H9 (cell line): ENCODE measurements around the gene PIGS. TPM values are rescaled to one million over a fixed set of nuclear protein-coding genes. Genes with fewer than 3 reads are reported as not detected.

Experiments used
- DNase-seq: peaks from one replicate; pipeline ENCODE4 v3.0.0-alpha.2; 2017
- H2AFZ ChIP-seq: one replicate; pipeline ENCODE4 v1.6.1; 2013; ENCODE audit warnings: mild to moderate bottlenecking, low read length, control low read depth, moderate library complexity
- H2AK5ac ChIP-seq: 2 replicates; pipeline ENCODE4 v1.6.1; 2013; ENCODE audit warnings: low read length, control low read depth, mixed read lengths; ENCODE audit not compliant: insufficient read length
- H2BK120ac ChIP-seq: one replicate; pipeline ENCODE4 v1.6.1; 2013; ENCODE audit warnings: low read depth, mild to moderate bottlenecking, low read length, control low read depth, inconsistent platforms; ENCODE audit not compliant: poor library complexity, severe bottlenecking
- H2BK12ac ChIP-seq: 2 replicates; pipeline ENCODE4 v1.6.1; 2013; ENCODE audit warnings: low read length, control low read depth, mixed read lengths, low read depth; ENCODE audit not compliant: insufficient read length
- H2BK15ac ChIP-seq: 2 replicates; pipeline ENCODE4 v1.6.1; 2013; ENCODE audit warnings: low read depth, low read length, control low read depth
- H2BK20ac ChIP-seq: one replicate; pipeline ENCODE4 v1.6.1; 2013; ENCODE audit warnings: low read depth, mild to moderate bottlenecking, low read length, control low read depth, inconsistent platforms; ENCODE audit not compliant: poor library complexity, severe bottlenecking
- H2BK5ac ChIP-seq: 2 replicates; pipeline ENCODE4 v1.6.1; 2013; ENCODE audit warnings: low read length, control low read depth, mixed read lengths; ENCODE audit not compliant: insufficient read length
- H3K14ac ChIP-seq: 2 replicates; pipeline ENCODE4 v1.6.1; 2013; ENCODE audit warnings: low read length, control low read depth; ENCODE audit not compliant: insufficient read depth
- H3K18ac ChIP-seq: 2 replicates; pipeline ENCODE4 v1.6.1; 2013; ENCODE audit warnings: low read depth, mild to moderate bottlenecking, mixed read lengths, low read length, control low read depth; ENCODE audit not compliant: insufficient read length
- H3K23ac ChIP-seq: 2 replicates; pipeline ENCODE4 v1.6.1; 2013; ENCODE audit warnings: low read length, control low read depth, mixed read lengths, low read depth; ENCODE audit not compliant: insufficient read length
- H3K23me2 ChIP-seq: 2 replicates; pipeline ENCODE4 v1.6.1; 2013; ENCODE audit warnings: low read depth, mild to moderate bottlenecking, mixed read lengths, low read length, control low read depth; ENCODE audit not compliant: insufficient read length, poor library complexity, severe bottlenecking
- H3K27ac ChIP-seq: 2 replicates; pipeline ENCODE4 v1.5.1; 2013; ENCODE audit warnings: low read length, control low read depth, mixed read lengths, low read depth; ENCODE audit not compliant: insufficient read length
- H3K27me3 ChIP-seq: 2 replicates; pipeline ENCODE4 v1.6.1; 2013; ENCODE audit warnings: low read length, control low read depth, inconsistent platforms; ENCODE audit not compliant: insufficient read depth
- H3K4ac ChIP-seq: 2 replicates; pipeline ENCODE4 v1.6.1; 2013; ENCODE audit warnings: low read depth, mild to moderate bottlenecking, control low read depth, inconsistent platforms, low read length, moderate library complexity
- H3K4me1 ChIP-seq: 2 replicates; pipeline ENCODE4 v1.6.1; 2013; ENCODE audit warnings: low read length, control low read depth, inconsistent platforms; ENCODE audit not compliant: insufficient read depth
- H3K4me2 ChIP-seq: 2 replicates; pipeline ENCODE4 v1.6.1; 2013; ENCODE audit warnings: low read length, control low read depth, mixed read lengths; ENCODE audit not compliant: insufficient read length, insufficient read depth
- H3K56ac ChIP-seq: 2 replicates; pipeline ENCODE4 v1.6.1; 2013; ENCODE audit warnings: low read depth, mild to moderate bottlenecking, mixed read lengths, low read length, control low read depth; ENCODE audit not compliant: insufficient read length
- H3K79me1 ChIP-seq: 2 replicates; pipeline ENCODE4 v1.6.1; 2013; ENCODE audit warnings: low read depth, mild to moderate bottlenecking, moderate library complexity, low read length, control low read depth, inconsistent platforms; ENCODE audit not compliant: insufficient read depth, poor library complexity, severe bottlenecking
- H3K79me2 ChIP-seq: 2 replicates; pipeline ENCODE4 v1.6.1; 2013; ENCODE audit warnings: low read length, control low read depth, inconsistent platforms; ENCODE audit not compliant: insufficient read depth
- H3K9ac ChIP-seq: 2 replicates; pipeline ENCODE4 v1.6.1; 2013; ENCODE audit warnings: low read length, control low read depth, mixed read lengths; ENCODE audit not compliant: insufficient read length; ENCODE audit errors: extremely low read depth
- H3K9me3 ChIP-seq: one replicate; pipeline ENCODE4 v1.6.1; 2013; ENCODE audit warnings: low read depth, low read length, inconsistent platforms; ENCODE audit not compliant: control insufficient read depth
- H3T11ph ChIP-seq: one replicate; pipeline ENCODE4 v1.6.1; 2013; ENCODE audit warnings: mild to moderate bottlenecking, low read length, control low read depth, inconsistent platforms
- H4K20me1 ChIP-seq: one replicate; pipeline ENCODE4 v1.6.1; 2013; ENCODE audit not compliant: control insufficient read depth, insufficient read length, insufficient read depth
- H4K5ac ChIP-seq: 2 replicates; pipeline ENCODE4 v1.6.1; 2013; ENCODE audit warnings: low read depth, mild to moderate bottlenecking, mixed read lengths, low read length, control low read depth; ENCODE audit not compliant: insufficient read length
- H4K8ac ChIP-seq: replicated peaks from 2 replicates; pipeline ENCODE4 v1.6.1; 2013; ENCODE audit warnings: low read length, control low read depth, mixed read lengths, low read depth; ENCODE audit not compliant: insufficient read length
- H4K91ac ChIP-seq: 2 replicates; pipeline ENCODE4 v1.6.1; 2013; ENCODE audit warnings: low read depth, mild to moderate bottlenecking, moderate library complexity, mixed read lengths, low read length, control low read depth; ENCODE audit not compliant: insufficient read length
- H3K27ac Mint-ChIP-seq, 3 experiments: 2 replicates in 2 of 3; 3 replicates in 1 of 3; pipeline ENCODE4 v1.8.0; 2020 to 2021; ENCODE audit warnings: mixed read lengths in 3 of 3, mild to moderate bottlenecking in 1 of 3, moderate library complexity in 1 of 3
- H3K27me3 Mint-ChIP-seq: 2 replicates; pipeline ENCODE4 v1.8.0; 2021; ENCODE audit warnings: low read depth, mild to moderate bottlenecking, moderate library complexity, mixed read lengths
- H3K36me3 Mint-ChIP-seq, 3 experiments: 2 replicates in 2 of 3; 3 replicates in 1 of 3; pipeline ENCODE4 v1.8.0; 2020 to 2021; ENCODE audit warnings: low read depth in 3 of 3, mixed read lengths in 3 of 3; ENCODE audit not compliant: insufficient read depth in 1 of 3
- H3K4me1 Mint-ChIP-seq, 2 experiments: 2 replicates each; pipeline ENCODE4 v1.8.0; 2020; ENCODE audit warnings: mixed read lengths in 2 of 2
- H3K4me3 Mint-ChIP-seq, 2 experiments: 2 replicates in 1 of 2; 3 replicates in 1 of 2; pipeline ENCODE4 v1.8.0; 2020 to 2021; ENCODE audit warnings: mild to moderate bottlenecking in 2 of 2, mixed read lengths in 2 of 2, moderate library complexity in 1 of 2
- H3K9me3 Mint-ChIP-seq, 2 experiments: 2 replicates in 1 of 2; 3 replicates in 1 of 2; pipeline ENCODE4 v1.8.0; 2020; ENCODE audit warnings: mild to moderate bottlenecking in 2 of 2, mixed read lengths in 2 of 2, moderate library complexity in 1 of 2
- CTCF ChIP-seq: fragments of 200-600 bp; sonication (generic); conservative IDR thresholded peaks from 3 replicates; pipeline ENCODE4 v1.8.0; 2021; ENCODE audit warnings: antibody characterized with exemption, mild to moderate bottlenecking
- WGBS: extraction: QIAGEN DNeasy Blood & Tissue Kit; methylation state at CpG from one replicate; pipeline ENCODE4 v1.1.7; 2013; ENCODE audit warnings: missing lambda C conversion rate, low lambda C conversion rate, mixed read lengths; ENCODE audit not compliant: insufficient read length; ENCODE audit errors: extremely low coverage; 5-methylcytosine and 5-hydroxymethylcytosine counted together
- total RNA-seq: library from RNA; stranded (reverse); gene quantifications from 2 replicates; pipeline ENCODE4 v1.2.1, GENCODE V29; 2021

The PIGS gene
- total RNA-seq, 1 experiment from 2014 or later: 45.8 TPM

GRCh38 chr17:28536532-28537218, 34.6 kb downstream of the PIGS start:
- H4K5ac ChIP-seq: no peak overlapping the region
- H2AFZ ChIP-seq: no peak overlapping the region
- Mint-ChIP-seq H3K36me3 (no peaks in the 10 kb centered on the region), H3K9me3 (no peaks in the 10 kb centered on the region), H3K4me1 (peaks cover 0 to 16% of the 10 kb centered on the region in 2 experiments; a peak in 2 of 4 replicates), H3K27me3 (peaks cover 3% of the 10 kb centered on the region), H3K4me3 (no peak overlapping the region), H3K27ac (no peak overlapping the region)
- no peak overlapping the region for H2BK120ac ChIP-seq
- no peak overlapping the region for H3K4ac ChIP-seq
- no peaks in the 10 kb centered on the region for H3K79me1 ChIP-seq
- H3K23ac ChIP-seq: no peak overlapping the region
- WGBS: no CpG with 5 or more reads among the region's 9 CpGs
- H2BK12ac ChIP-seq: no peak overlapping the region
- H4K91ac ChIP-seq: no peak overlapping the region
- H3K27ac ChIP-seq: no peak overlapping the region
- no peak overlapping the region for H2AK5ac ChIP-seq
- no peaks in the 10 kb centered on the region for H3K4me1 ChIP-seq
- no peaks in the 10 kb centered on the region for H4K20me1 ChIP-seq
- H3K18ac ChIP-seq: no peak overlapping the region
- H3K79me2 ChIP-seq: no peaks in the 10 kb centered on the region
- no peak overlapping the region for H4K8ac ChIP-seq
- TF ChIP-seq CTCF: no peak
- H3K14ac ChIP-seq: no peak overlapping the region; the same call in 1 of the 2 replicates
- no peaks in the 10 kb centered on the region for H3K9me3 ChIP-seq
- H3K27me3 ChIP-seq: no peaks in the 10 kb centered on the region
- H3K4me2 ChIP-seq: no peak overlapping the region
- H3T11ph ChIP-seq: no peak overlapping the region
- no peak overlapping the region for H2BK15ac ChIP-seq
- H3K23me2 ChIP-seq: no peaks in the 10 kb centered on the region
- H2BK20ac ChIP-seq: no peak overlapping the region
- no peak overlapping the region for H3K9ac ChIP-seq
- no peak for DNase-seq
- no peak overlapping the region for H3K56ac ChIP-seq
- no peak overlapping the region for H2BK5ac ChIP-seq
